CD14-positive monocyte (primary cell): ENCODE measurements around the gene SPATA12. TPM values are rescaled to one million over a fixed set of nuclear protein-coding genes. Genes with fewer than 3 reads are reported as not detected.

ENCODE experiments used
- DNase-seq, 3 donors: peaks; one replicate each; pipeline ENCODE4 v3.0.0-alpha.2; 2011 to 2022
- H2AFZ ChIP-seq: 2 replicates; pipeline ENCODE4 v1.6.0; 2012; ENCODE audit warnings: mild to moderate bottlenecking, low read depth, low read length, inconsistent platforms; ENCODE audit not compliant: insufficient read depth, poor library complexity, severe bottlenecking
- H3K27ac ChIP-seq, 2 donors: 1 replicate in 1 of 2; 2 replicates in 1 of 2; pipeline ENCODE4 v1.5.1; 2012 to 2013; ENCODE audit warnings: low read length in 2 of 2, control low read depth in 1 of 2, inconsistent platforms in 1 of 2, low read depth in 1 of 2, mild to moderate bottlenecking in 1 of 2
- H3K27me3 ChIP-seq, 2 donors: one replicate each; pipeline versions ENCODE4 v1.6.0 to v1.6.1; 2011 to 2013; ENCODE audit warnings: low read length in 2 of 2; ENCODE audit not compliant: control insufficient read depth in 2 of 2, insufficient read depth in 2 of 2
- H3K36me3 ChIP-seq, 2 donors: replicated peaks in 1 of 2; 1 replicate in 1 of 2; 2 replicates in 1 of 2; pipeline versions ENCODE4 v1.5.1 to v1.6.1; 2012 to 2013; ENCODE audit warnings: low read length in 2 of 2, control low read depth in 1 of 2, inconsistent platforms in 1 of 2, mild to moderate bottlenecking in 1 of 2; ENCODE audit not compliant: insufficient read depth in 2 of 2, control insufficient read depth in 1 of 2
- H3K4me1 ChIP-seq, 2 donors: 1 replicate in 1 of 2; 2 replicates in 1 of 2; pipeline versions ENCODE4 v1.5.1 to v1.6.1; 2012 to 2013; ENCODE audit warnings: low read length in 2 of 2, control low read depth in 1 of 2, inconsistent platforms in 1 of 2, mild to moderate bottlenecking in 1 of 2, moderate library complexity in 1 of 2; ENCODE audit not compliant: insufficient read depth in 2 of 2, control insufficient read depth in 1 of 2
- H3K4me2 ChIP-seq: replicated peaks from 2 replicates; pipeline ENCODE3; 2012; ENCODE audit warnings: low read length, moderate library complexity, mild to moderate bottlenecking; ENCODE audit not compliant: poor library complexity, severe bottlenecking; ENCODE audit errors: extremely low read depth
- H3K4me3 ChIP-seq, 3 experiments: fragments of 200-600 bp in 1 of 3; sonication (generic) in 1 of 3; replicated peaks in 1 of 3; 1 replicate in 2 of 3; 2 replicates in 1 of 3; pipeline ENCODE4 v1.5.1; 2011 to 2013; ENCODE audit warnings: low read length in 3 of 3, mild to moderate bottlenecking in 3 of 3, control low read depth in 2 of 3, low read depth in 2 of 3, inconsistent platforms in 1 of 3, moderate library complexity in 1 of 3
- H3K79me2 ChIP-seq: 2 replicates; pipeline ENCODE4 v1.6.0; 2012; ENCODE audit warnings: mild to moderate bottlenecking, control low read depth, inconsistent platforms, low read length, moderate library complexity; ENCODE audit not compliant: insufficient read depth
- H3K9ac ChIP-seq: 2 replicates; pipeline ENCODE4 v1.6.0; 2017; ENCODE audit warnings: low read length, mild to moderate bottlenecking; ENCODE audit not compliant: insufficient read depth, poor library complexity, severe bottlenecking
- H3K9me3 ChIP-seq, 2 donors: replicated peaks in 1 of 2; 1 replicate in 1 of 2; 2 replicates in 1 of 2; pipeline versions ENCODE4 v1.5.1 to v1.6.1; 2012 to 2013; ENCODE audit warnings: low read length in 2 of 2, control low read depth in 1 of 2; ENCODE audit not compliant: control insufficient read depth in 1 of 2, insufficient read depth in 1 of 2
- H4K20me1 ChIP-seq: 2 replicates; pipeline ENCODE4 v1.6.0; 2012; ENCODE audit warnings: mild to moderate bottlenecking, low read length, control low read depth, moderate library complexity; ENCODE audit not compliant: insufficient read depth
- H3K27ac Mint-ChIP-seq, 7 donors: one replicate each; pipeline ENCODE4 v1.8.0; 2020; ENCODE audit warnings: mild to moderate bottlenecking in 7 of 7, mixed read lengths in 7 of 7, moderate library complexity in 6 of 7, inconsistent platforms in 2 of 7
- H3K27me3 Mint-ChIP-seq, 3 donors: one replicate each; pipeline ENCODE4 v1.8.0; 2021 to 2022; ENCODE audit warnings: low read depth in 3 of 3, mild to moderate bottlenecking in 3 of 3, mixed read lengths in 3 of 3, moderate library complexity in 3 of 3, inconsistent platforms in 1 of 3
- H3K36me3 Mint-ChIP-seq, 2 donors: one replicate each; pipeline ENCODE4 v1.8.0; 2020; ENCODE audit warnings: mixed read lengths in 2 of 2, inconsistent platforms in 1 of 2, mild to moderate bottlenecking in 1 of 2
- H3K4me1 Mint-ChIP-seq: one replicate; pipeline ENCODE4 v1.8.0; 2020; ENCODE audit warnings: mild to moderate bottlenecking, mixed read lengths
- H3K4me3 Mint-ChIP-seq, 2 donors: one replicate each; pipeline ENCODE4 v1.8.0; 2020; ENCODE audit warnings: mild to moderate bottlenecking in 2 of 2, mixed read lengths in 2 of 2, moderate library complexity in 1 of 2
- H3K9me3 Mint-ChIP-seq, 7 donors: one replicate each; pipeline ENCODE4 v1.8.0; 2020 to 2022; ENCODE audit warnings: mixed read lengths in 7 of 7, mild to moderate bottlenecking in 6 of 7, moderate library complexity in 6 of 7, inconsistent platforms in 2 of 7
- CTCF ChIP-seq: fragments of 200-600 bp; IDR thresholded peaks from one replicate; pipeline ENCODE4 v1.8.0; 2022; ENCODE audit warnings: antibody characterized with exemption, mild to moderate bottlenecking
- WGBS: methylation state at CpG from one replicate; pipeline ENCODE4 v1.1.5; 2013; ENCODE audit warnings: missing lambda C conversion rate; ENCODE audit not compliant: insufficient coverage; 5-methylcytosine and 5-hydroxymethylcytosine counted together
- intact Hi-C, 2 donors: fragments of 100-400 bp; cut with micrococcal nuclease; formaldehyde crosslinking; loops; one replicate each; pipeline versions ENCODE4 v1.15.0 to v1.15.1; 2023
- polyA plus RNA-seq, 3 donors: library from polyadenylated mRNA; depleted of rRNA in 1 of 3; unstranded in 2 of 3; stranded (reverse) in 1 of 3; fragments of 300-500 nt in 2 of 3; fragments of >200 nt in 1 of 3; fragmentation: Illumina TruSeq in 2 of 3; gene quantifications; 1 replicate in 2 of 3; 2 replicates in 1 of 3; pipeline ENCODE4 v1.2.3, GENCODE V29; 2012 to 2021

The SPATA12 gene
- polyA plus RNA-seq, 3 donors = 0.07 to 0.16 (median 0.10) TPM

DNA sequence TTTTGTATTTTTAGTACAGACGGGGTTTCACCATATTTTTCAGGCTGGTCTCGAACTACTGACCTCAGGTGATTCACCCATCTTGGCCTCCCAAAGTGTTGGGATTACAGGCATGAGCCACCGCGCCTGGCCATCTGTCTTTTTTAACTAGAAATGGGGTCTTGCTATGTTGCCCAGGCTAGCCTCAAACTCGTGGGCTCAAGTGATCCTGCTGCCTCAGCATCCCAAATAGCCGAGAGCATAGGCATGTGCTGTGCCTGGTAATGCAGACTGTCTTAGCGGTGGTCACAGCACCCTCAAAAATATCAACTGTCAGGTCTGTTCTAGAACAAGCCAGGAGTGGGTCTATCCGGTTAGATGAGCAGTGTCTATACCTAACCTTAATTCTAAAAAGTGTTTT is 48.2 kb downstream of the SPATA12 start:
- Mint-ChIP-seq H3K4me1 (peaks cover 2% of the 10 kb centered on the region), H3K27ac (no peak overlapping the region), H3K9me3 (no peaks in the 10 kb centered on the region), H3K4me3 (no peak overlapping the region), H3K36me3 (no peaks in the 10 kb centered on the region), H3K27me3 (peaks cover 1 to 7% (median 2%) of the 10 kb centered on the region in 3 donors)
- WGBS = 100% methylated on average over 5 of the region's 8 CpGs
- no peaks in the 10 kb centered on the region for H3K79me2 ChIP-seq
- no peak for DNase-seq
- H4K20me1 ChIP-seq = no peaks in the 10 kb centered on the region
- no peak overlapping the region for H2AFZ ChIP-seq
- H3K9me3 ChIP-seq = no peaks in the 10 kb centered on the region
- no peak overlapping the region for H3K27ac ChIP-seq
- no peaks in the 10 kb centered on the region for H3K36me3 ChIP-seq
- no peak overlapping the region for H3K9ac ChIP-seq
- H3K27me3 ChIP-seq = no peaks in the 10 kb centered on the region
- no peak overlapping the region for H3K4me3 ChIP-seq
- intact Hi-C loops = no loop called here
- TF ChIP-seq CTCF = no peak
- H3K4me1 ChIP-seq = no peaks in the 10 kb centered on the region
- no peak overlapping the region for H3K4me2 ChIP-seq

DNA sequence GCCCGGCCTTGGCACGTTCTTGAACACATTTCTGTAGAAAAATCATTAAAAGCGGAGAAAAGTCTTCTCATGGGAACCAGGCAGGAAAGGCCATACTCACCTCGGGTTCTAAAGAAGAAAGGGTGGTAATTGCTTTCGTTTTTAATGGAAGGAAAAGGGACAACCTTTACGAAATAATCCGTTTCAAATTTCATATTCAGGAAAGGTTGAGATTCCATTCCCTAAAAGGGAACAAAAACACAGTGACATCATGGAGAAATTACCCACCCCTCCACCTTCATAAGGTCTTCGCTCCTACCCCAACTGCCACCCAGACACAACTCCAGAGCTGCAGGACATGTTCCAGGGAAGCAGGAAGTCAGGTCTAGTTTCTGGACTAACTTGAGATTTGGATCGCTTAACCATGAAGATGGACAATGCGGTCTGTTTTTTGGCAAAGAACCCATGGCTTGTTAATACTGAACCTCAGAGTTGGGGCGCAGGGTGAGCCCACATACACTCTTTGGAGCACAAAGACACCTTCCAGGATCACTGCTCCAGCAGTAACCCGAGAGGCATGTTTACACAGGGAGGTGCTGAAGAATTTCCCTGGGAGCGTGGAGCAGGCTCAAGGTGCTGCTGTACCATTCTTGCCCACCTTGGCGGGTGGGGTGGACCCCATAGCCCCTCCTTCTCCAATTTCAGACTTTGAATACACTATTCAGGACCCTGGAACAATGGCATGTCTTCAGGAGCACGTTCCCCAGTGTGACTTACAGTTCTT is 49.2 kb downstream of the SPATA12 start:
- Histone ChIP-seq H3K27ac (no peak overlapping the region), H2AFZ (no peak overlapping the region), H3K9ac (no peak overlapping the region), H4K20me1 (no peaks in the 10 kb centered on the region), H3K79me2 (no peaks in the 10 kb centered on the region), H3K4me2 (no peak overlapping the region), H3K27me3 (no peaks in the 10 kb centered on the region), H3K36me3 (no peaks in the 10 kb centered on the region), H3K4me1 (no peaks in the 10 kb centered on the region), H3K9me3 (no peaks in the 10 kb centered on the region), H3K4me3 (no peak overlapping the region)
- DNase-seq = no peak
- TF ChIP-seq CTCF = no peak
- H3K4me3 Mint-ChIP-seq = no peak overlapping the region
- no peak overlapping the region for H3K27ac Mint-ChIP-seq
- peaks cover 1 to 11% (median 2%) of the 10 kb centered on the region in 3 donors for H3K27me3 Mint-ChIP-seq
- WGBS = 90% methylated on average over 11 of the region's 15 CpGs
- intact Hi-C loops = no loop called here
- peaks cover 2% of the 10 kb centered on the region for H3K4me1 Mint-ChIP-seq
- H3K36me3 Mint-ChIP-seq = no peaks in the 10 kb centered on the region
- no peaks in the 10 kb centered on the region for H3K9me3 Mint-ChIP-seq
